Suprapubic skin (tissue), 3 donors: ENCODE measurements around the gene SLC37A1.

Experiments used
- CTCF ChIP-seq, 2 donors: fragments of 200-600 bp in 1 of 2; fragments of 450-650 bp in 1 of 2; sonication (generic) in 1 of 2; IDR thresholded peaks; one replicate each; pipeline ENCODE4 v1.5.1; 2016 to 2019; ENCODE audit warnings: antibody characterized with exemption in 2 of 2, mild to moderate bottlenecking in 1 of 2, moderate library complexity in 1 of 2
- EP300 ChIP-seq: sonication (generic); formaldehyde crosslinking; IDR thresholded peaks from one replicate; pipeline ENCODE4 v1.6.1; 2017; ENCODE audit warnings: antibody characterized with exemption
- POLR2A ChIP-seq, 2 donors: fragments of 450-650 bp; IDR thresholded peaks; one replicate each; pipeline ENCODE4 v1.6.1; 2017; ENCODE audit warnings: antibody characterized with exemption in 2 of 2, mild to moderate bottlenecking in 2 of 2, moderate library complexity in 2 of 2

GRCh38 chr21:42561762-42562650, 48.4 kb downstream of the SLC37A1 start:
- TF ChIP-seq CTCF (IDR thresholded peaks at IDR 0.05), result no peak
- TF ChIP-seq POLR2A (IDR thresholded peaks at IDR 0.05), result no peak
- no peak for TF ChIP-seq EP300
